GM23338 (cell line): ENCODE results near the gene UBN1. TPM values are rescaled to one million over a fixed set of nuclear protein-coding genes. Genes with fewer than 3 reads are reported as not detected.
"Not testable (repeated sequence)": the region's sequence is repeated elsewhere in the genome, so short reads cannot be mapped to it uniquely, and the experiment has no call there.

Experiments
- ATAC-seq: fragments of 200-7000 bp; cut with Tn5 transposase; 3 replicates; pipeline ENCODE4 v1.9.1; 2020
- DNase-seq: peaks from one replicate; pipeline ENCODE4 v3.0.0-alpha.2; 2015; ENCODE audit warnings: low spot score
- H2AFZ ChIP-seq: fragments of 200-600 bp; sonication (generic); 2 replicates; pipeline ENCODE4 v1.8.0; 2016; ENCODE audit warnings: antibody characterized with exemption, mild to moderate bottlenecking, moderate library complexity
- H3F3A ChIP-seq: fragments of 200-600 bp; sonication (generic); replicated peaks from 2 replicates; pipeline ENCODE4 v1.8.0; 2017; ENCODE audit warnings: antibody characterized with exemption, mixed run types, low read depth
- H3K27ac ChIP-seq: fragments of 200-600 bp; sonication (generic); 2 replicates; pipeline ENCODE4 v1.6.1; 2016; ENCODE audit warnings: low read depth
- H3K27me3 ChIP-seq: fragments of 200-600 bp; sonication (generic); 2 replicates; pipeline ENCODE4 v1.8.0; 2016; ENCODE audit warnings: mild to moderate bottlenecking, mixed run types, moderate library complexity; ENCODE audit not compliant: insufficient read depth
- H3K36me3 ChIP-seq: fragments of 200-600 bp; sonication (generic); 2 replicates; pipeline ENCODE4 v1.8.0; 2016; ENCODE audit warnings: mild to moderate bottlenecking; ENCODE audit not compliant: insufficient read depth
- H3K4me1 ChIP-seq: fragments of 200-600 bp; sonication (generic); 2 replicates; pipeline ENCODE4 v1.8.0; 2016; ENCODE audit warnings: mild to moderate bottlenecking, moderate library complexity; ENCODE audit not compliant: insufficient read depth
- H3K4me2 ChIP-seq: fragments of 200-600 bp; sonication (generic); 2 replicates; pipeline ENCODE4 v1.7.1; 2017; ENCODE audit warnings: mixed run types
- H3K4me3 ChIP-seq: fragments of 200-600 bp; sonication (generic); 2 replicates; pipeline ENCODE4 v1.6.1; 2016; ENCODE audit warnings: mixed run types
- H3K79me2 ChIP-seq: fragments of 200-600 bp; sonication (generic); replicated peaks from 2 replicates; pipeline ENCODE4 v1.8.0; 2017; ENCODE audit warnings: mild to moderate bottlenecking; ENCODE audit not compliant: insufficient read depth
- H3K9me2 ChIP-seq: fragments of 200-600 bp; sonication (generic); 2 replicates; pipeline ENCODE4 v1.8.0; 2017; ENCODE audit not compliant: insufficient read depth
- H4K20me1 ChIP-seq: fragments of 200-600 bp; sonication (generic); replicated peaks from 2 replicates; pipeline ENCODE4 v1.8.0; 2017; ENCODE audit warnings: mild to moderate bottlenecking; ENCODE audit not compliant: insufficient read depth
- H3K27ac Mint-ChIP-seq: 2 replicates; pipeline ENCODE4 v1.8.0; 2020; ENCODE audit warnings: inconsistent platforms, mild to moderate bottlenecking, moderate library complexity, mixed read lengths
- H3K27me3 Mint-ChIP-seq: 3 replicates; pipeline ENCODE4 v1.8.0; 2022; ENCODE audit warnings: low read depth, mild to moderate bottlenecking, moderate library complexity, mixed read lengths, inconsistent platforms; ENCODE audit not compliant: insufficient read depth, poor library complexity
- H3K36me3 Mint-ChIP-seq: 3 replicates; pipeline ENCODE4 v1.8.0; 2021; ENCODE audit warnings: low read depth, mild to moderate bottlenecking, inconsistent platforms, moderate library complexity, mixed read lengths
- H3K4me1 Mint-ChIP-seq: 3 replicates; pipeline ENCODE4 v1.8.0; 2020; ENCODE audit warnings: mild to moderate bottlenecking, inconsistent platforms, mixed read lengths
- H3K4me3 Mint-ChIP-seq: 3 replicates; pipeline ENCODE4 v1.8.0; 2021; ENCODE audit warnings: moderate library complexity, mild to moderate bottlenecking, inconsistent platforms, mixed read lengths
- H3K9me3 Mint-ChIP-seq: 3 replicates; pipeline ENCODE4 v1.8.0; 2020; ENCODE audit warnings: moderate library complexity, mild to moderate bottlenecking, inconsistent platforms, mixed read lengths
- EZH2 ChIP-seq: fragments of 200-600 bp; sonication (generic); IDR thresholded peaks from one replicate; pipeline ENCODE4 v1.8.0; 2017; ENCODE audit warnings: antibody characterized with exemption, mild to moderate bottlenecking, low read depth; ENCODE audit not compliant: unreplicated experiment
- NANOG ChIP-seq: IDR thresholded peaks from 2 replicates; pipeline ENCODE4 v1.6.1; 2016; ENCODE audit warnings: antibody characterized with exemption, borderline replicate concordance
- polyA plus RNA-seq: library from polyadenylated mRNA; unstranded; fragments of >200 nt; fragmentation: Nextera tagmentation; extraction: Ambion mirVana; gene quantifications from 2 replicates; pipeline ENCODE4 v1.2.1, GENCODE V29; 2016
- total RNA-seq: library from RNA; depleted of rRNA; stranded (reverse); fragments of >200 nt; shearing (Covaris generic); gene quantifications from 2 replicates; pipeline ENCODE4 v1.2.3, GENCODE V29; 2014; rRNA removed
- TF ChIP-seq, protein P1 (sequence below): fragments of 250-450 bp; sonication (Bioruptor Pico); IDR thresholded peaks from 2 replicates; pipeline ENCODE4 v1.5.0; 2020; ENCODE audit warnings: mild to moderate bottlenecking, moderate library complexity

UBN1 gene
- total and polyA plus RNA-seq, 2 experiments from 2014 or later = 18.3 to 46.8 TPM

DNA sequence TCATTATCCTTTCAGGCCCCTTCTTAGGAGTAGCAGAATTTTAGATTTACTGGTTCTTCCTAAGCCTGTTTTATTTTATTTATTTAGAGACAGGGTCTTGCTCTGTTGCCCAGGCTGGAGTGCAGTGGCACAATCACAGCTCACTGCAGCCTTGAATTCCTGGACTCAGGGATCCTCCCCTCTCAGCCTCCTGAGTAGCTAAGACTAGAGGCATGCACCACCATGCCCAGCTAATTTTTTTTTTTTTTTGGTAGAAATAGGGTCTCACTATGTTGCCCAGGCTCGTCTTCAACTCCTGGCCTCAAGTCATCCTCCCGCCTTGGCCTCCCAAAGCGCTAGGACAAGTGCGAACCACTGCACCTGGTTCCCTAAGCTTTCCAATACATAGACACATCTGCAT lies 82.3 kb downstream of the UBN1 start:
- Mint-ChIP-seq H3K4me1 (peaks cover 14% of the 10 kb centered on the region), H3K36me3 (peaks cover 21% of the 10 kb centered on the region), H3K9me3 (peaks cover 13% of the 10 kb centered on the region)
- H3K4me3 Mint-ChIP-seq, H3K27ac Mint-ChIP-seq, H3K27ac ChIP-seq, H3K4me2 ChIP-seq, H3F3A ChIP-seq, H3K36me3 ChIP-seq, H3K27me3 ChIP-seq, H4K20me1 ChIP-seq, H3K4me3 ChIP-seq, H2AFZ ChIP-seq, H3K9me2 ChIP-seq, DNase-seq, H3K27me3 Mint-ChIP-seq, ATAC-seq, H3K4me1 ChIP-seq: not testable (repeated sequence)
- H3K79me2 ChIP-seq = peaks cover 19% of the 10 kb centered on the region

DNA sequence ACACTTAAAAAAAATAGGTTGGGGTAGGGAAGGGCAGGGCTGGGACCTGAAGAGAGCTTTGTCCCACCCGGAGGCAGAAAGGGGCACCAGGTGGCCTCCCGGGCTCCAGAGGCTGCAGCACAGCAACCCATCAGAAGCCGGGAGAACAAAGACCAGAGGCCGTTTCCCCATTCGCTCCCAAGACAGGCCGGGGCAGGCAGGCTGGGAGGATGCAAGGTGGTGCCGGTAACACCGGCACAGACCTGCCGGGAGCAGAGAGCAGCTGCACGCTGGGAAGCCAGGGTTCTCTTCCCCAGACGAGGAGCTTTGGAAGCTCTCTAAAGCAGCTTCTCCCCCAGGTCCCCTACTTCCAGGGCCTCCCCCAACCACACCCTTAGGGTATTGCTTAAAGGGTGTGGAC lies 84.1 kb downstream of the UBN1 start:
- H3K27ac ChIP-seq = no peak overlapping the region
- H3K27me3 Mint-ChIP-seq = peaks cover 10% of the 10 kb centered on the region
- H3K4me3 Mint-ChIP-seq = no peak overlapping the region
- H3K9me2 ChIP-seq = no peaks in the 10 kb centered on the region
- H3K36me3 ChIP-seq = no peaks in the 10 kb centered on the region; the same call in 1 of the 2 replicates
- H3K27me3 ChIP-seq = no peaks in the 10 kb centered on the region
- ATAC-seq = no peak
- H3K4me3 ChIP-seq = no peak overlapping the region
- peaks cover 16% of the 10 kb centered on the region for H3K79me2 ChIP-seq
- no peak overlapping the region for H3K4me2 ChIP-seq
- H2AFZ ChIP-seq = no peak overlapping the region
- H3K9me3 Mint-ChIP-seq = peaks cover 13% of the 10 kb centered on the region
- TF ChIP-seq, protein P1, sequence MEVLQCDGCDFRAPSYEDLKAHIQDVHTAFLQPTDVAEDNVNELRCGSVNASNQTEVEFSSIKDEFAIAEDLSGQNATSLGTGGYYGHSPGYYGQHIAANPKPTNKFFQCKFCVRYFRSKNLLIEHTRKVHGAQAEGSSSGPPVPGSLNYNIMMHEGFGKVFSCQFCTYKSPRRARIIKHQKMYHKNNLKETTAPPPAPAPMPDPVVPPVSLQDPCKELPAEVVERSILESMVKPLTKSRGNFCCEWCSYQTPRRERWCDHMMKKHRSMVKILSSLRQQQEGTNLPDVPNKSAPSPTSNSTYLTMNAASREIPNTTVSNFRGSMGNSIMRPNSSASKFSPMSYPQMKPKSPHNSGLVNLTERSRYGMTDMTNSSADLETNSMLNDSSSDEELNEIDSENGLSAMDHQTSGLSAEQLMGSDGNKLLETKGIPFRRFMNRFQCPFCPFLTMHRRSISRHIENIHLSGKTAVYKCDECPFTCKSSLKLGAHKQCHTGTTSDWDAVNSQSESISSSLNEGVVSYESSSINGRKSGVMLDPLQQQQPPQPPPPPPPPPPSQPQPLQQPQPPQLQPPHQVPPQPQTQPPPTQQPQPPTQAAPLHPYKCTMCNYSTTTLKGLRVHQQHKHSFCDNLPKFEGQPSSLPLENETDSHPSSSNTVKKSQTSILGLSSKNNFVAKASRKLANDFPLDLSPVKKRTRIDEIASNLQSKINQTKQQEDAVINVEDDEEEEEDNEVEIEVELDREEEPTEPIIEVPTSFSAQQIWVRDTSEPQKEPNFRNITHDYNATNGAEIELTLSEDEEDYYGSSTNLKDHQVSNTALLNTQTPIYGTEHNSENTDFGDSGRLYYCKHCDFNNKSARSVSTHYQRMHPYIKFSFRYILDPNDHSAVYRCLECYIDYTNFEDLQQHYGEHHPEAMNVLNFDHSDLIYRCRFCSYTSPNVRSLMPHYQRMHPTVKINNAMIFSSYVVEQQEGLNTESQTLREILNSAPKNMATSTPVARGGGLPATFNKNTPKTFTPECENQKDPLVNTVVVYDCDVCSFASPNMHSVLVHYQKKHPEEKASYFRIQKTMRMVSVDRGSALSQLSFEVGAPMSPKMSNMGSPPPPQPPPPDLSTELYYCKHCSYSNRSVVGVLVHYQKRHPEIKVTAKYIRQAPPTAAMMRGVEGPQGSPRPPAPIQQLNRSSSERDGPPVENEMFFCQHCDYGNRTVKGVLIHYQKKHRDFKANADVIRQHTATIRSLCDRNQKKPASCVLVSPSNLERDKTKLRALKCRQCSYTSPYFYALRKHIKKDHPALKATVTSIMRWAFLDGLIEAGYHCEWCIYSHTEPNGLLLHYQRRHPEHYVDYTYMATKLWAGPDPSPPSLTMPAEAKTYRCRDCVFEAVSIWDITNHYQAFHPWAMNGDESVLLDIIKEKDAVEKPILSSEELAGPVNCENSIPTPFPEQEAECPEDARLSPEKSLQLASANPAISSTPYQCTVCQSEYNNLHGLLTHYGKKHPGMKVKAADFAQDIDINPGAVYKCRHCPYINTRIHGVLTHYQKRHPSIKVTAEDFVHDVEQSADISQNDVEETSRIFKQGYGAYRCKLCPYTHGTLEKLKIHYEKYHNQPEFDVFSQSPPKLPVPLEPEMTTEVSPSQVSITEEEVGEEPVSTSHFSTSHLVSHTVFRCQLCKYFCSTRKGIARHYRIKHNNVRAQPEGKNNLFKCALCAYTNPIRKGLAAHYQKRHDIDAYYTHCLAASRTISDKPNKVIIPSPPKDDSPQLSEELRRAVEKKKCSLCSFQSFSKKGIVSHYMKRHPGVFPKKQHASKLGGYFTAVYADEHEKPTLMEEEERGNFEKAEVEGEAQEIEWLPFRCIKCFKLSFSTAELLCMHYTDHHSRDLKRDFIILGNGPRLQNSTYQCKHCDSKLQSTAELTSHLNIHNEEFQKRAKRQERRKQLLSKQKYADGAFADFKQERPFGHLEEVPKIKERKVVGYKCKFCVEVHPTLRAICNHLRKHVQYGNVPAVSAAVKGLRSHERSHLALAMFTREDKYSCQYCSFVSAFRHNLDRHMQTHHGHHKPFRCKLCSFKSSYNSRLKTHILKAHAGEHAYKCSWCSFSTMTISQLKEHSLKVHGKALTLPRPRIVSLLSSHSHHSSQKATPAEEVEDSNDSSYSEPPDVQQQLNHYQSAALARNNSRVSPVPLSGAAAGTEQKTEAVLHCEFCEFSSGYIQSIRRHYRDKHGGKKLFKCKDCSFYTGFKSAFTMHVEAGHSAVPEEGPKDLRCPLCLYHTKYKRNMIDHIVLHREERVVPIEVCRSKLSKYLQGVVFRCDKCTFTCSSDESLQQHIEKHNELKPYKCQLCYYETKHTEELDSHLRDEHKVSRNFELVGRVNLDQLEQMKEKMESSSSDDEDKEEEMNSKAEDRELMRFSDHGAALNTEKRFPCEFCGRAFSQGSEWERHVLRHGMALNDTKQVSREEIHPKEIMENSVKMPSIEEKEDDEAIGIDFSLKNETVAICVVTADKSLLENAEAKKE = no peak
- TF ChIP-seq NANOG = no peak
- TF ChIP-seq EZH2 = no peak
- H3K36me3 Mint-ChIP-seq = peaks cover 17% of the 10 kb centered on the region
- H3F3A ChIP-seq = no peaks in the 10 kb centered on the region
- H3K27ac Mint-ChIP-seq = no peak overlapping the region
- H3K4me1 Mint-ChIP-seq = peaks cover 2% of the 10 kb centered on the region; the same call in 1 of the 3 replicates
- peaks cover 7% of the 10 kb centered on the region; the same call in 1 of the 2 replicates for H3K4me1 ChIP-seq
- no peak for DNase-seq
- no peaks in the 10 kb centered on the region; the same call in 1 of the 2 replicates for H4K20me1 ChIP-seq

Other genes starting within 250 kb of the UBN1 start
- gene UBALD1, start 232.6 kb upstream of the UBN1 start, total RNA-seq = 32.2 and 32.8 TPM in 2 replicates
- 20.7 and 23.9 TPM in 2 replicates for gene UBALD1, start 232.6 kb upstream of the UBN1 start, polyA plus RNA-seq
- 54.6 and 71.8 TPM in 2 replicates for gene MGRN1, start 222.7 kb upstream of the UBN1 start, total RNA-seq
- gene MGRN1, start 222.7 kb upstream of the UBN1 start, polyA plus RNA-seq = 10.5 and 13.1 TPM in 2 replicates
- gene NUDT16L1, start 153.9 kb upstream of the UBN1 start, total RNA-seq = 65.1 and 80.4 TPM in 2 replicates
- 37.1 and 39.0 TPM in 2 replicates for gene NUDT16L1, start 153.9 kb upstream of the UBN1 start, polyA plus RNA-seq
- gene ANKS3, start 113.2 kb upstream of the UBN1 start, total RNA-seq = 19.1 and 24.9 TPM in 2 replicates
- gene ANKS3, start 113.2 kb upstream of the UBN1 start, polyA plus RNA-seq = 17.9 and 22.5 TPM in 2 replicates
- gene DNAAF8, start 112.9 kb upstream of the UBN1 start, total RNA-seq = 1.3 TPM in 1 of 2 replicates, not detected in the other
- 0.34 TPM in 1 of 2 replicates, not detected in the other for gene DNAAF8, start 112.9 kb upstream of the UBN1 start, polyA plus RNA-seq
- 12.1 and 15.3 TPM in 2 replicates for gene ZNF500, start 80.3 kb upstream of the UBN1 start, total RNA-seq
- gene ZNF500, start 80.3 kb upstream of the UBN1 start, polyA plus RNA-seq = 5.3 and 5.8 TPM in 2 replicates
- not detected in 2 replicates for gene SEPTIN12, start 59.1 kb upstream of the UBN1 start, total RNA-seq
- gene SEPTIN12, start 59.1 kb upstream of the UBN1 start, polyA plus RNA-seq = not detected in 2 replicates
- not detected in 2 replicates for gene SMIM22, start 52.1 kb upstream of the UBN1 start, total RNA-seq
- gene SMIM22, start 52.1 kb upstream of the UBN1 start, polyA plus RNA-seq = 1.3 and 1.4 TPM in 2 replicates
- gene ROGDI, start 44.8 kb upstream of the UBN1 start, total RNA-seq = 23.3 and 38.8 TPM in 2 replicates
- gene ROGDI, start 44.8 kb upstream of the UBN1 start, polyA plus RNA-seq = 30.3 and 31.9 TPM in 2 replicates
- 90.5 and 105 TPM in 2 replicates for gene GLYR1, start 193 bp upstream of the UBN1 start, total RNA-seq
- gene GLYR1, start 193 bp upstream of the UBN1 start, polyA plus RNA-seq = 55.1 and 59.9 TPM in 2 replicates
- 26.1 and 31.7 TPM in 2 replicates for gene PPL, start 89.7 kb downstream of the UBN1 start, total RNA-seq
- gene PPL, start 89.7 kb downstream of the UBN1 start, polyA plus RNA-seq = 9.4 and 10.6 TPM in 2 replicates
- gene SEC14L5, start 110.8 kb downstream of the UBN1 start, total RNA-seq = 5.5 and 5.9 TPM in 2 replicates
- 1.7 and 2.6 TPM in 2 replicates for gene SEC14L5, start 110.8 kb downstream of the UBN1 start, polyA plus RNA-seq
- 13.1 and 20.7 TPM in 2 replicates for gene NAGPA, start 186.5 kb downstream of the UBN1 start, total RNA-seq
- 6.3 and 7.5 TPM in 2 replicates for gene NAGPA, start 186.5 kb downstream of the UBN1 start, polyA plus RNA-seq
- gene C16orf89, start 218.5 kb downstream of the UBN1 start, total RNA-seq = 2.8 and 4.2 TPM in 2 replicates
- 4.4 and 6.5 TPM in 2 replicates for gene C16orf89, start 218.5 kb downstream of the UBN1 start, polyA plus RNA-seq
- 30.0 and 36.4 TPM in 2 replicates for gene ALG1, start 224.4 kb downstream of the UBN1 start, total RNA-seq
- 19.2 and 20.2 TPM in 2 replicates for gene ALG1, start 224.4 kb downstream of the UBN1 start, polyA plus RNA-seq